ENCODE data around the gene RMRP.

GRCh38 chr9:35684921-35685320 is 27.1 kb upstream of the RMRP start:
- TF ChIP-seq, protein P1, sequence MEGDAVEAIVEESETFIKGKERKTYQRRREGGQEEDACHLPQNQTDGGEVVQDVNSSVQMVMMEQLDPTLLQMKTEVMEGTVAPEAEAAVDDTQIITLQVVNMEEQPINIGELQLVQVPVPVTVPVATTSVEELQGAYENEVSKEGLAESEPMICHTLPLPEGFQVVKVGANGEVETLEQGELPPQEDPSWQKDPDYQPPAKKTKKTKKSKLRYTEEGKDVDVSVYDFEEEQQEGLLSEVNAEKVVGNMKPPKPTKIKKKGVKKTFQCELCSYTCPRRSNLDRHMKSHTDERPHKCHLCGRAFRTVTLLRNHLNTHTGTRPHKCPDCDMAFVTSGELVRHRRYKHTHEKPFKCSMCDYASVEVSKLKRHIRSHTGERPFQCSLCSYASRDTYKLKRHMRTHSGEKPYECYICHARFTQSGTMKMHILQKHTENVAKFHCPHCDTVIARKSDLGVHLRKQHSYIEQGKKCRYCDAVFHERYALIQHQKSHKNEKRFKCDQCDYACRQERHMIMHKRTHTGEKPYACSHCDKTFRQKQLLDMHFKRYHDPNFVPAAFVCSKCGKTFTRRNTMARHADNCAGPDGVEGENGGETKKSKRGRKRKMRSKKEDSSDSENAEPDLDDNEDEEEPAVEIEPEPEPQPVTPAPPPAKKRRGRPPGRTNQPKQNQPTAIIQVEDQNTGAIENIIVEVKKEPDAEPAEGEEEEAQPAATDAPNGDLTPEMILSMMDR (IDR thresholded peaks at IDR 0.05 in 4 of 5, conservative IDR thresholded peaks at IDR 0.05 in 1 of 5): no peak
- TF ChIP-seq POLR2A (IDR thresholded peaks at IDR 0.05): no peak
